NK-92 treated with Interleukin-12 subunit alpha and Interleukin-12 subunit beta, amount 100 ng/mL, for 24 hours (cell line): ENCODE data around the gene MPHOSPH8.
"Not testable (repeated sequence)": the region's sequence is repeated elsewhere in the genome, so short reads cannot be mapped to it uniquely, and the experiment has no call there.

ENCODE experiments used
- DNase-seq: peaks from one replicate; lab custom pipeline; 2025; lab: John Stamatoyannopoulos, UW

Gene MPHOSPH8

GRCh38 chr13:19685437-19685836 lies 52.0 kb downstream of the MPHOSPH8 start:
- DNase-seq = no peak

GRCh38 chr13:19691447-19691846 lies 58.0 kb downstream of the MPHOSPH8 start:
- DNase-seq = not testable (repeated sequence)

- DNase-seq = no peak
Measured at GRCh38 chr13:19695428-19695827, 62.0 kb downstream of the MPHOSPH8 start.

- no peak for DNase-seq
Measured at GRCh38 chr13:19695829-19696228, 62.4 kb downstream of the MPHOSPH8 start.

- DNase-seq = not testable (repeated sequence)
Measured at GRCh38 chr13:19700963-19701362, 67.5 kb downstream of the MPHOSPH8 start.

GRCh38 chr13:19701619-19702018 lies 68.2 kb downstream of the MPHOSPH8 start:
- DNase-seq = not testable (repeated sequence)

- DNase-seq = not testable (repeated sequence)
Measured at GRCh38 chr13:19704256-19704655, 70.8 kb downstream of the MPHOSPH8 start.

GRCh38 chr13:19709039-19709438 lies 75.6 kb downstream of the MPHOSPH8 start:
- DNase-seq = not testable (repeated sequence)

GRCh38 chr13:19709782-19710181 lies 76.3 kb downstream of the MPHOSPH8 start:
- not testable (repeated sequence) for DNase-seq

- DNase-seq = no peak
Measured at GRCh38 chr13:19713186-19713965, 79.9 kb downstream of the MPHOSPH8 start.

- no peak for DNase-seq
Measured at GRCh38 chr13:19720039-19720438, 86.6 kb downstream of the MPHOSPH8 start.
